MM.1S (cell line): ENCODE measurements around the gene RBBP8.

Experiments
- EZH2 ChIP-seq: fragments of 300-600 bp; sonication (generic); optimal IDR thresholded peaks from 2 replicates; pipeline ENCODE3; 2017; ENCODE audit warnings: low read depth, mild to moderate bottlenecking, antibody characterized with exemption, low read length, mixed read lengths
- TF ChIP-seq, protein P1 (sequence below): fragments of 300-600 bp; sonication (generic); IDR thresholded peaks from 2 replicates; pipeline ENCODE4 v1.5.1; 2016; ENCODE audit warnings: antibody characterized with exemption, low read length, mixed read lengths

DNA sequence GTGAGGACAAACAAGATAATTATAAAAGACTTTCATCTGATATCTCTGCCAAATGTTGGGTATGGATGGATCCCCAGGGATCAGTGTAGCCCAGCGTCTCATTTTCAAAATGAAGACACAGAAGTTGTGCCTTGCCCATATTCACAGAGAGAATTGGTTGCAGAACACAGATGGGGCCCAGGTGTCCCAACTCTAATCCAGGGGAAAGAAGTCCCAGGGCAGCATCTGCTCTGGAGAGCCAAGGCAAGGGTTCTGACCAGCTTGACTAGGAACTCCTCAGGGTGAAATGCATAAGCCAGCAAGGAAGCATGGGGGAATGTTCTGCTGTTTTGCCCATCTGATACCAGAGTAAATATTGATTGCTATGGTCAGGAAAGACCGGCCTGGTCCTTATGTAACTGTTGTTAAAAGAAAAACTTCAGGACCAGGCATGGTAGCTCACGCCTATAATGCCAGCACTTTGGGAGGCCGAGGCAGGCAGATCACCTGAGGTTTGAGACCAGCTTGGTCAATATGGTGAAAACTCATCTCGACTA, 133.4 kb downstream of the RBBP8 start:
- TF ChIP-seq, protein P1, sequence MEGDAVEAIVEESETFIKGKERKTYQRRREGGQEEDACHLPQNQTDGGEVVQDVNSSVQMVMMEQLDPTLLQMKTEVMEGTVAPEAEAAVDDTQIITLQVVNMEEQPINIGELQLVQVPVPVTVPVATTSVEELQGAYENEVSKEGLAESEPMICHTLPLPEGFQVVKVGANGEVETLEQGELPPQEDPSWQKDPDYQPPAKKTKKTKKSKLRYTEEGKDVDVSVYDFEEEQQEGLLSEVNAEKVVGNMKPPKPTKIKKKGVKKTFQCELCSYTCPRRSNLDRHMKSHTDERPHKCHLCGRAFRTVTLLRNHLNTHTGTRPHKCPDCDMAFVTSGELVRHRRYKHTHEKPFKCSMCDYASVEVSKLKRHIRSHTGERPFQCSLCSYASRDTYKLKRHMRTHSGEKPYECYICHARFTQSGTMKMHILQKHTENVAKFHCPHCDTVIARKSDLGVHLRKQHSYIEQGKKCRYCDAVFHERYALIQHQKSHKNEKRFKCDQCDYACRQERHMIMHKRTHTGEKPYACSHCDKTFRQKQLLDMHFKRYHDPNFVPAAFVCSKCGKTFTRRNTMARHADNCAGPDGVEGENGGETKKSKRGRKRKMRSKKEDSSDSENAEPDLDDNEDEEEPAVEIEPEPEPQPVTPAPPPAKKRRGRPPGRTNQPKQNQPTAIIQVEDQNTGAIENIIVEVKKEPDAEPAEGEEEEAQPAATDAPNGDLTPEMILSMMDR = no peak
- no peak for TF ChIP-seq EZH2
